Occipital lobe (tissue), 2 donors: ENCODE data around the gene MRPL24. TPM values are rescaled to one million over a fixed set of nuclear protein-coding genes. Genes with fewer than 3 reads are reported as not detected.
"Not testable (repeated sequence)": the region's sequence is repeated elsewhere in the genome, so short reads cannot be mapped to it uniquely, and the experiment has no call there.

Source experiments
- DNase-seq: peaks from one replicate; lab custom pipeline; 2025; lab: John Stamatoyannopoulos, UW
- total RNA-seq: library from RNA; depleted of rRNA; stranded (reverse); fragments of >200 nt; gene quantifications from one replicate; pipeline ENCODE4 v1.2.3, GENCODE V29; 2014

The MRPL24 gene
- total RNA-seq, 1 donor from 2014 or later, result 10.6 TPM

- DNase-seq, result no peak
Measured at GRCh38 chr1:156760092-156760795, 19.4 kb upstream of the MRPL24 start.

- DNase-seq, result not testable (repeated sequence)
Measured at GRCh38 chr1:156757572-156758253, 16.8 kb upstream of the MRPL24 start.

- DNase-seq, result no peak
Measured at GRCh38 chr1:156756355-156756754, 15.5 kb upstream of the MRPL24 start.

- DNase-seq, result no peak
Measured at GRCh38 chr1:156755527-156755950, 14.7 kb upstream of the MRPL24 start.

- no peak for DNase-seq
Measured at GRCh38 chr1:156754219-156754618, 13.3 kb upstream of the MRPL24 start.

GRCh38 chr1:156752843-156753482, 12.1 kb upstream of the MRPL24 start:
- no peak for DNase-seq

- peak; percentile 99 for DNase-seq
Measured at GRCh38 chr1:156751757-156752481, 11.0 kb upstream of the MRPL24 start.

GRCh38 chr1:156751451-156751756, 10.5 kb upstream of the MRPL24 start, which contains the start of gene HDGF:
Gene HDGF, minus strand, starts transcription at chr1:156751675. Its CDS starts 246 bp downstream, at chr1:156751429.
- no peak for DNase-seq

GRCh38 chr1:156750711-156751450, 10.0 kb upstream of the MRPL24 start:
- no peak for DNase-seq

- no peak for DNase-seq
Measured at GRCh38 chr1:156750191-156750672, 9.3 kb upstream of the MRPL24 start.

GRCh38 chr1:156749419-156750118, 8.7 kb upstream of the MRPL24 start:
- DNase-seq, result no peak

- DNase-seq, result no peak
Measured at GRCh38 chr1:156748670-156749418, 8.0 kb upstream of the MRPL24 start.

GRCh38 chr1:156747742-156748669, 7.1 kb upstream of the MRPL24 start:
- no peak for DNase-seq

- DNase-seq, result peak; percentile 77
Measured at GRCh38 chr1:156746728-156747631, 6.1 kb upstream of the MRPL24 start.

- DNase-seq, result no peak
Measured at GRCh38 chr1:156746406-156746727, 5.5 kb upstream of the MRPL24 start.

GRCh38 chr1:156745881-156746280, 5.0 kb upstream of the MRPL24 start:
- no peak for DNase-seq

GRCh38 chr1:156744786-156745419, 4.0 kb upstream of the MRPL24 start:
- no peak for DNase-seq
